HG03135 (cell line): ENCODE data around the gene POU2F1.

ENCODE experiments used
- ATAC-seq: cut with Tn5 transposase; IDR thresholded peaks from one replicate; pipeline ENCODE4 v1.9.1; 2021; ENCODE audit warnings: mild to moderate bottlenecking, moderate library complexity; ENCODE audit not compliant: unreplicated experiment

Gene POU2F1

DNA sequence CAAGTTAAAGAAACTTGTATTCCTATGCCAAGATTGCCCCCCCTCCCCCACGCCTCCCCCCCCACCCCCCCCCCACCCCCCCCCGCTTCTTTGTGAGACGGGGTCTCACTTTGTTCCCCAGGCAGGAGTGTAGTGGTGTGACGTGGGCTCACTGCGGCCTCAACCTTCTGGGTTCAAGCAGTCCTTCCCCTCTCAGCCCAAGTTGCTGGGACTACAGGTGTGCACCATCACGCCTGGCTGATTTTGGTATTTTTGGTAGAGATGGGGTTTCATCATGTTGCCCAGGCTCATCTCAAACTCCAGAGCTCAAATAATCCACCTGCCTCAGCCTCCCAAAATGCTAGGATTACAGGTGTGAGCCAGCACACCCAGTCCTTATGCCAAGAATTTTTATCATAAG, 136.6 kb downstream of the POU2F1 start:
- no peak for ATAC-seq

DNA sequence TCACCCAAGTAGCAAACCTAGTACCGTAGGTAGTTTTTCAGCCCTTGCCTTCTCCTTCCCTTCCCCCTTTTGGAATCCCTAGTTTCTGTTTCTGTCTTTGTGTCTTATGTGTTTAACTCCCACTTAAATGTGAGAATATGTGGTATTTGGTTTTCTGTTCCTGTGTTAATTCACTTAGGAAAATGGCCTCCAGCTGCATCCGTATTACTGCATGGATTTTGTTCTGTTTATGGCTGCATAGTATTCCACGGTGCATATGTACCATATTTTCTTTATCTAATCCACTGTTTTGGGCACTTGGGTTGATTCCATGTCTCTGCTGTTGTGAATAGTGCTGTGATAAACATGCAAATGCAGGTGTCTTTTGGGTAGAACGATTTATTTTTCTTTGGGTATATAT, 138.6 kb downstream of the POU2F1 start:
- no peak for ATAC-seq

DNA sequence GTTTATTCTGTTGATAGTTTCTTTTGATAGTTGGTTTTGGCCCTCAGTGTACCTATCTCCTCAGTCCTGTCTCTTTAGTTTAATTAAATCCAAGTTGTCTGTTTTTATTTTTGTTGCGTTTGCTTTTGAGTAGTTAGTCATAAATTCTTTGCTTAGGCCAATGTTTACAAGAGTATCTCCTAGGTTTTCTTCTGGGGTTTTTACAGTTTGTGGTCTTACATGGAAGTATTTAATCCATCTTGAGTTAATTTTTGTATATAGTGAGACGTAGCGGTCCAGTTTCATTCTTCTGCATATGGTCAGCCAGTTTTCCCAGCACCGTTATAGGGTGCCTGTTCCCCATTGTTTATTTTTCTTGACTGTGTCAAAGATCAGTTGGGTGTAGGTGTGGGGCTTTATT, 139.4 kb downstream of the POU2F1 start:
- ATAC-seq: no peak

DNA sequence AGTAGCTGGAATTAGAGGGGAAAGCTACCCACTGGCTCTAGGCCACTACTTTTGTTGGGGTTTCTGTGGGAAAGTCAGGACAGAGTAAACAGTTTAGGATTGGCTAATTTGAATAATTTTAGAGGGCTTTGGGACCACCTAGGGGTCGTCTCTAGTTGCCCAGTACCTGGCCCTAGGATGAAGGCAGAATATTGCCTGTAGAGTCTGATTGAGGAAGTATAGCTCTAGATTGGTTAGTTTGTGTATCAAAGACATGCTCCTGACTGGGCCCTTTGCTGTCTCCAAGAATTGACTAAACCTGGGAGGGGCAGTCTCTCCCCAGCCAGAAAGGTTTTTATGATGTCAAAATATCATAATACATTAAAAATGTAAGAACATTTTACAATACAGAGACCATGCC, 142.0 kb downstream of the POU2F1 start:
- ATAC-seq: no peak

DNA sequence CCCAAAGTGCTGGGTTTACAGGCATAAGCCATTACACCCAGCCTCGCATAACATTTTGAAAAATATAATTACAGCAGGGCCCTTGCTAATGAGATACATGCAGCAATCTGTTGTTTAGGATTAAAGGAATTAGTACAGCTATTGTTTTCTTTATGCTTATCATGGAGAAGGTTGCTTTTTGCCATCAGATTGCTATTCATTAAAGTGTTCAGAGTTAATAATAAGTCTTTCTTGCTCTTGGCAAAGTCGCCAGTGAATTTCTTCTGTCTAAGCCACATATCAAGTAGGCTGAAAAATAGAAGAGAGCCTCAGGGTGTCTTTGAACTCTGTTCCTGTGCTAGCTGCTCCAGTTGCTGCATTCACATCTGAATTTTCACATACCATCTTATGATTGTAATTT, 144.1 kb downstream of the POU2F1 start:
- ATAC-seq: no peak

DNA sequence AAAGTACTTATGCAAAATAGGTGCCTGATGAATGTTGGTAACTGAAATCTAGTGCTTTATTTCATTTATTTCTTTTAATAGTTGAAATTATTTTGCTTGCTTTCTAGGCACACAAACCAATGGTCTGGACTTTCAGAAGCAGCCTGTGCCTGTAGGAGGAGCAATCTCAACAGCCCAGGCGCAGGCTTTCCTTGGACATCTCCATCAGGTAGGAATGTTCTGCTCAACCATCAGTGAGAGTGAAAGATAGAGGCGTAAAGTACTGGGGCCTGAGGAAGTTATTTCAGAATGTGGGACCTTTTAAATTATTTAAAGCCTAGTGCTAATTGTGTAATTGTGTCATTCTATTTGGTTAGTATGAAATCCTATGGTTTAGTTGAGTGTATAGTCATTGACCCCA, 144.7 kb downstream of the POU2F1 start:
- ATAC-seq: no peak

DNA sequence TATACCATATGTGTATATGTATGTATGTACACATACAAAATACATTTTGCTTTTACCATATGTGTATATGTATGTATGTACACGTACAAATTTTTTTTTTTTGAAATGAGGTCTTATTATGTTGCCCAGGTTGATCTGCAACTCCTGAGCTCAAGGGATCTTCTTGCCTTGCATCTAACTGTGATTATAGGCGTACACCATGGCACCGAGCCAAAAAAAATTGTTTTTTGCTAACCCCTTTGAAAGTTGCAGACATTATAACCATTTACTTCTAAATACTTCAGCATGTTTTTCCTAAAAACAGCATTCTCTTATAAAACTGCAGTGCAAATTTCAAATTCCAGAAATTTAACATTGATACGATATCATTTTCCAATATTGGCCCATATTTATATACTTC, 147.0 kb downstream of the POU2F1 start:
- ATAC-seq: no peak

DNA sequence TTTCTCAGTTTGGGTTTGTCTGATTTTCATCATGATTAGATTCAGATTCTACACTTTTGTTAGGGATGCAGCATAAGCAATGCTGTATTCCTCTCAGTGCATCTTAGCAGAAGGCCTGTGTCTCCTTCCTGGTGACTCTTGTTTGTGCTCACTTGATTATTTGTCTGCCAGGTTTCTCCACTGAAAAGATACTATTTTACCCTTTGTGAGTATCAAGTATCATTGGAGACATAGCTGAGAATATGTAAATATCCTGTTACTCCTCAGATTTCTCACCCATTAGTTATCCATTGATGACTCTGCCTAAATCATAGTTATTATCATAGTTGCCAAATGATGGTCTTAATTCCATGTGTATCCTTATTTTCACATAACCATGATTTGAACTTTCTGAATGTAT, 148.5 kb downstream of the POU2F1 start:
- no peak for ATAC-seq

DNA sequence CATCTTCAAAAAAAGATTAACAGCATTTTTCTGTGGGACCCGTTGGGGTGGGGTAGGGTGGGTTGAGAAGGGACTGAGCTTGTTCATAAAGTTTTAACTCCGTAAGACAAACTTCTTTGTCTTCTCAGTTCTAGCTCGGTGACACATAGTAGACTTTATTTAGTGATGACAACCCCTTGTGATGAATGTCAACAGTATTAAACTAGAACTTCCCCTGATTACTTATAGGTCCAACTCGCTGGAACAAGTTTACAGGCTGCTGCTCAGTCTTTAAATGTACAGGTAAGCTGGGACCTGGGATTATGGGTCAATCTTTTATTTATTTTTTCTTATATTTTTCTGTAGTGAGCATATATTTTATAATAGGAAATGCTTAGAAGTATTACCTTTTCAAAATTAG, 149.2 kb downstream of the POU2F1 start:
- ATAC-seq: no peak

DNA sequence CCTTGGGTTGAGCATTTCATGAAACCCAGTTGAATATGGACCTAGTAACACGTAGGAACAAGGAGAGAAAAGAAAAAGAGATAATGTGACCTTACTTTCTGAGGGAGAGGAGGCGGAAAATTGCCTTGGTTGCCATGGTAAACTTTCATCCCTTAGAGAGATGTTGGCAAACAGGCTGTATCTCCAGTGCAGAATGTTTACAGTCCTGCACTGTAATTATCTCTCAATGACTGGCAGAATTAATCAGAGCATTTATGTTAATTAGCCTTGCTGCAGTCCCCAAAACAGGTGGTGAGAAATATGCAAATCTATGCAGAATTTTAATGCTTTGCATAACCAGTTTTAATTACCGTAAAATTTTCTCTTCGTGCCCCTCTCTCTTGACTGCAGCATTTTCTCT, 150.3 kb downstream of the POU2F1 start:
- no peak for ATAC-seq

DNA sequence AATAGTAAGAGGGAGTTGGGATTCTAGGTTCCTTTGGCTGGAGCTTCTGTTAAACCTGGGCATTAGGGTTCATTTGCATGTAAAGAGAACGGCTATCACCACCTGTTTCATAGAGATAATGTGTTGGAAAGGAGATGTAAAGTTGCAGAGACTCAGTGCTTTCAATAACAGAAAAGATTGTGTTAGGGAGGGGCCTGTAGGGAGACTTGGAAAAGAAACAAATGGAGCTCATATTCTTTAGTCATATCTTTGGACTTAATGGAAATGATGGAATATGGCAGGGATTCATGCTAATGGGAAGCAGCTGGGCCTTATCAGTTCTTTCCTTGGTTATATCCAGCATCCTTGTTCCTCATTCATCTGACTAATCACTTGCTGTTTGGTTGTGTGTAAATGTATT, 152.7 kb downstream of the POU2F1 start:
- ATAC-seq: no peak

DNA sequence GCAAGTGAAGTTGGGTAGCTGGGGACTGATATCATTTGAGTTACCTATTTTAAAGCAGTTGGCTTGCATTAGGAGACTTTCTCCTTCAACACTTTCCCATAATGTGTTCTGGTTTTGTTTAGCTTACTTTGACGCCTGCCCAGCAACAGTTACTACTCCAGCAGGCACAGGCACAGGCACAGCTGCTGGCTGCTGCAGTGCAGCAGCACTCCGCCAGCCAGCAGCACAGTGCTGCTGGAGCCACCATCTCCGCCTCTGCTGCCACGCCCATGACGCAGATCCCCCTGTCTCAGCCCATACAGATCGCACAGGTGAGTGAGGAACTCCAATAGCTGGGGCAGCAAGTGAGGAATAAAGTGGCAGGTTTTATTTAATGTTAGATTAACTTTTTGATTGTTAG, 153.3 kb downstream of the POU2F1 start:
- ATAC-seq: no peak

DNA sequence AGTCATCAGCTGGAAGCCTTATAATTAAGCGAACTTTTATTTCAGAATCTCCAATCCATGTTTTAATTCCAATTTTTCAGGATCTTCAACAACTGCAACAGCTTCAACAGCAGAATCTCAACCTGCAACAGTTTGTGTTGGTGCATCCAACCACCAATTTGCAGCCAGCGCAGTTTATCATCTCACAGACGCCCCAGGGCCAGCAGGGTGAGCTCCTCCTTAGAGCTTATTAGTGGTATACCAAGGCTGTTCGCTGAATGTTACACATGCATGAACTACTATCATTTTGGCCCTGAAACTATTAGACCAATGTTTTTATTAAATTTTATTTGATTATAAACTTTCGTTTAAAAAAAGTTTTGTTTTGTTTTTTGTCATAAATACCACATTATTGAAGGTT, 155.3 kb downstream of the POU2F1 start:
- ATAC-seq: no peak

DNA sequence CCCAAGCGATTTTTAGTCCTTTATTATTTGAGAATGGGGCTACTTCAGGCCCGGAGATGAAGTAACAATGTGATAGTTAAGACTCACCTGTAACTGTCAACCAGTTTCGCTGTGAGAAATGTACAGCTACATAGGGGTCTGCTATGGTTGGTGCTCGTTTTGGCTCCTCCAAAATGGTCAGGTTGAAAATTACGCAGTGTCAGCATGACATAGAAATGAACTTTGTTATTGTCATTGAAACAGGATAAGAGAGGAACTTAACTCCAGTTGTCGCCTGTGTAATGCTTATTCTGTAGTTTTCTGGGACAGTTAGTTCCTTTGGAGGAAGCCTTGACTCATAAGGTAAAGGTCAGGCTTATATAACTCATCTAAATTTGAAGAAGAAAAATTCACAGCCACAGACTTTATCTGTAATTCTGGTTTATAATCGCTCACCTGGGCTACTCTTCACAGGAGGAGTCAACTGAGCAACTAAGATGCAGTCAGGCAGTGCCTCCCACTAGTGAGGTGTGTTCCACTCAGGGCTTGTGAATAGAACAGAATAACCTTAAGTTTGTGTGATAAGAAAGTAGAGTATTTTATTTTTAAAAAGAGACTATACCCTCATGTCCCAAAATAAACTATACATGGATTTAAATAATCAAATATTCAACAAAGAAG, 166.7 kb downstream of the POU2F1 start:
- ATAC-seq: no peak

DNA sequence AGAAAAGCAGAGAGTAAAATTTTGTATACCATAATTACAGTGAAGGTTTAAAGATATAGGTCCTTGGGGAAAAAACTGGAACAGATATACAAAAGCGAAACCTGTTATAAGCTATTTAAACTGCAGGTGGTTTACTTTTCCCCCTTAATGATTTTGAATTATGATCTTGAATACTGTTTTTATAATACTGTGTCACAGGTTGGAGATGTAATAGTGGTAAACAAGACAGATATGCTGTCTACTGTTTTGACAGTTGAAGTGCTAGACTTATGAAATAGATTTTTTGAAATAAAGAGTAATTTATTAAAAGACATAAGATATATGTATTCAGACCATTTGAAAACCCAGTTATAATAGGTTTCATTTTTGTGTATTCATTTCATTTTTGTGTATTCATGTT, 168.3 kb downstream of the POU2F1 start:
- ATAC-seq: no peak

DNA sequence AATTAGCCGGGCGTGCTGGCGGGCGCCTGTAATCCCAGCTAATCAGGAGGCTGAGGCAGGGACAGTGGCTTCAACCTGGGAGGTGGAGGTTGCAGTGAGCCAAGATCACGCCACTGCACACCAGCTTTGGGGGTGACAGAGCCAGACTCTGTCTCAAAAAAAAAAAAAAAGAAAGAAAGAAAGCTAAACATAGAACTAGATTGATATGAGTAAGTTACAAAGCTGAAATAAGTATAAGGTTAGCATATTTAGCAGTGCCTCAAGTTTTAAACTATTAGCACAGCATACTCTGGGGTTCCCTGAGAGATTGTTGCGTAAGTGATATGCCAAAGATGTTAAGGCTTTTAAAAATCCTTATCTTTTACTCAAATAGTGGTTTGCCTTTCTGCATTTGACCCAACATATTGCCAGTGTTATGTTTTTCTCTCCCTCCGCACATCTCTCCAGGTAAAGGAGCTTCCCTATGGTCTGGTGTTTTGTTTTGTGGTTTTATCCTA, 171.6 kb downstream of the POU2F1 start:
- ATAC-seq: no peak

DNA sequence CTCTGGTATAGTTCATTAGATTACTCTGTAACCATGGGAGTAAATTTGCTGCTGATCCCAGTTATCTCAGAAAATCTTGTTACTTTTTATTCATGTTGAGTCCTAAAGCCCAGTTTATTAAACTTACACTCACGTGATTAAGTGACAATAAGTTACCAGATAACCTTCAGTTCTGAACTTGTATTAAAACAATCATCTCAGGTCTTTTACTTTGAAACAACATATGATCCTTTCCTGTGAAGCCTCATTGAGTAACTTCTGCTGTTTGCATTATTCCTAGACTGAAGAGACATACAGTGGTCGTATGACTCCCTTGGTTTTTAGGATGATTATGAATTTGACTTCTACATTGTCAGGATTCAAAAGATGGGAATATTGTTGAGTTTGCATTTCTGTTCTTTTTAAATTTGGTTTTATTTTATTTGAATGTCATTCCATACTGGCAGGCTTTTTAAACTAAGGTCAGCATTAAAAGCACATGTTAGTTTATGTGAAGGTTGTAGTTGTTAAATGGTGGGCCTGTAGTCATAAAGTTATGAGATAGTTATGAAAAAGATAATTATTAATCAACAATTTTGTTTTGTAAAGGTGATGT, 179.8 kb downstream of the POU2F1 start:
- ATAC-seq: no peak

DNA sequence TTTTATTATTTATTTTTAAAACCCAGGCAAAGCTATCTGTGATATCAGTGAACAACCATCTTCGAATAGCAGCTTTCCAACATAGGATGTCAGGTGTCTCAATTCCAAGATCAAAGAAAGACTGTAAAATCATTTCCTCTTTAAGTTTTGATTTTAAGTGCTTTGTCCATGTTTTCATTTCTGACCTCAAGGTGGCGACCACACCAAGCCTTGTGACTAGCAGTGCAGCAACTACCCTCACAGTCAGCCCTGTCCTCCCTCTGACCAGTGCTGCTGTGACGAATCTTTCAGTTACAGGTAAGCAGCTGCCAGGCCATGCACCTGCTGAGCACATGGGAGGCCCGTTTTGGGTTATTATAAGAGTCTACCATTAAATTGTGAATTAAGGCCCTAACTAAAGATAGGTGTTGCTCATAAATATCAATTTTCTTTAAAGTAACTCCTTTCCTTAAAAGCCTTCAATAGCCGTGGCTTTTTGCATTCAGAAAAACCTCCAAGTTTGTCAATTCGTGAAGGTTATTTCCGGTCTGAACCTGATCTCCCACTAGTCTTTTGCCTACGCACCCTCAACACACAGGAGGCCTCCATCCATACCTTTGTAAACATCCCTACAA, 180.7 kb downstream of the POU2F1 start:
- no peak for ATAC-seq

DNA sequence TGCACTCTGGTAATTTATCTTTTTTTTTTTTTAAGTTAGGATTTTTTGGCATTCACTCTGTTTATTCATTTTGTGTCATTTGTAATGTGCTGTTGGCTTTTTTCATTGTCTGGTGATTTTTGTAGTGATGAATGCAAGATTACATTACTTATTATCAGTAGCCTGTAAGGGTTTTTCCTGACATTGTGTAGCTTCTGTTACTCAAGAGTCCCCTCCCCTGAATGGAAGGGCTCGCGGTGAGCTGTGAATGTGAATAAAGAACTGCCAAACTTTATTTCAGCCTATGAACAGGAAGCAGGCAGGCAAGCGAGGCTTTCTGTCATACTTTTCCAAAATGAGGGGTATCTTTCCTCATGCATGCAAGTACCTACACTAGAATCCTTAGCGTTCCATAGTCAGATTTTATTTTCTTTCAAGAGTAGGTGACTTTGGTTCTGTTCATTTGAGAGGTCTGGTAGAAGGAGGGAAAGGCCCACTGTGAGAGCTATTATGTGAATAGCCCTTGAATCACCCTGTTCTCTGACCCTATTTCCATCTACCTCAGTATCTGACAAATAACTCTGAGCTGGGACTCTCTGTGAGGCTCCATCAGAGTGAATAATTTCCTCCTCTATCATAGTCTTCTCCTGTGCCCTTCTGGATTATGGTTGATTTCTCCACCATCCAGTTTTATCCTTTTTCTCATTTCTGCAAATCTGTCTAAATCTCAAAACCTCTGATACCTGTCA, 183.6 kb downstream of the POU2F1 start:
- ATAC-seq: no peak

DNA sequence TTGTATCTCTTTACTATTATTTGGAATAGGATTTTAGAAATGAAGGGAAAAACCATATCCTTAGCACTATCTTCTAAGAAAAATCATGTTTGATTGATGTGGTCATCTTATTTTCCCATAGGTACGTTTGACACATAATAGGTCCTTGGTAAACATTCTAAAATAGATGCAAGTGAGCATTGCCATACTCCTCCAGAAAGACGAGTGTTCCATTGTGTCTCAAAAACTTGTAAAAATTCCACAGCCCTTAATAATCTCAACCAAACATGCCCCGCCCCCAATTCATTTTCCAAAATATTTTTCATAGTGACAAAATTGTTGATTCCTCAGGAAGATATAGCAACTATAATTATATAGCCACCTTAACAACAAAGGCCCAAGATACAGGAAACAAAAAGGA, 184.2 kb downstream of the POU2F1 start:
- ATAC-seq: no peak

DNA sequence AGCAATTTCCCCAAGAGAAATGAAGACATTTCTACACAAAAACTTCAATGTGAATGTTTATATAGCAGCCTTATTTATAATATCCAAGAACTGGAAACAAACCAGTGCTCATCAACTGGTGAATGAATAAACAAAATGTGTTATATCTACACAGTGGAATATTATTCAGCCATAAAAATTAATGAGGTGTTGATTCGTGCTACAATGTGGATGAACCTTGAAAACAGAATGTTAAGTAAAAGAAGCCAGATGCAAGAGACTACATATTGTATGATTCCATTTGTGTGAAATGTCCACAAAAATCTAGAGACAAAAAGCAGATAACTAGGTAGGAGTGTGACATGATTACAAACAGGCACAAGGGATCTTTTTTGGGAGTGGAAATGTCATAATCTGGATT, 187.7 kb downstream of the POU2F1 start:
- no peak for ATAC-seq

DNA sequence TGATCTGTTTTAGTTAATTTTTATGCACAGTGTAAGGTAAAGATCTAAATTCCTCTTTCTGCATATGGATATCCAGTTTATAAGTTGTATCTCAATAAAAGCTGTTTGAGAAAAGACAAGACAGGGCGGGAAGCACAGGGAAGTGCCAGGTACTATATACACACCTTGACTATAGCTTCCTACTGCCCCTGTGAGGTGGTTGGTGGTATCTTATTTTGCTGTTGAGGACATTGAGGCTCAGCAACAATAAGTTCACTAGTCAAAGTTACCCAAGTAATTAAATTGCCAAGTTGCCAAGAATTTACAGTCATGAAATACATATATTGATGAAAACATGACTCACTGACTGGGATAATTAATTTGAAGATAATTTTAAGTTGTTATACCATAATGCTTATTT, 188.5 kb downstream of the POU2F1 start:
- ATAC-seq: no peak
